ENCODE results near the gene MTHFSD.
"Not testable (repeated sequence)": the region's sequence is repeated elsewhere in the genome, so short reads cannot be mapped to it uniquely, and the experiment has no call there.

MTHFSD gene

GRCh38 chr16:86554917-86555703 is at the start of gene MTHFSD:
Gene MTHFSD, minus strand, starts transcription at chr16:86555235. Its CDS starts 51 bp downstream, at chr16:86555184.
- in situ Hi-C loops (cut with MboI; ENCODE audit: low sequenced_read_pairs): loop anchor here (25.0 kb wide), 1 partner anchor 732 kb away; no protein-coding TSS in a partner anchor

DNA sequence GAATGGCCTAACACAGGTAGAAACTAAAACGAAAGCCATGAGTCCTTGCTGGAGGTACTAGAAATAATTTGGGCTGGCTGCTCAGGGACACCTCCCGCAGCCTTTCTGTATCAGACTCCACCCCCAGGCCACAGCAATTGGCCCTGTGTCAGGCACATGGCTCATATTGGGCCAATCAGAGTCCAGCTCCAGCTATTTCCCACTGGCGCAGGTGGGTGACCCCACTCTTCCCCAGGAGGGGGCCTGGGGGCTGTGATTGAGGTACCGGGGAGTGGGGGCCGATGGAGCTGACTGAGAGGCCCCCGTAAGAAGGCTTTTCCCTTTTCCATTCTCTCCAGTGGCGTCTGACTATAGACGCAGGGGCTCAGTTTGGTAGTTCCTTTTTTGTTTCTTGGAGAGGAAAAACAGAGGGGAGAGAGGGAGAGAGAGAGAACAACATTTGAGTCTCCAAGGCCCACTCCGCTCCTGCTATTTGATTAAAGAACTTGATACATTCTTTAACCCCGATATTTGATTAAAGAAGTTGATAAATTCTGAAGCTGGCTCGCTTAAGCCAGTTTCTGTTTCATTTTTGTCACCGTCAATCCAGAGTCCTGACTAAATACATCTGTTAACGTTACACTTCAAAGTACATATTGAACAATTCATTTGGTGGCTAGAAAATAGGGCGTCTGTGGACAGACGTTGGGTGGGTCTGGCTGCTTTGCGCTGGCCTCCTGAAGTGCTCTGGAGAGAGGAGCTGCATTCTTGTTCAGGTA is 49.6 kb upstream of the MTHFSD start:
- in situ Hi-C loops (cut with MboI; ENCODE audit: low sequenced_read_pairs): no loop called here

GRCh38 chr16:86602521-86602920 is 47.5 kb upstream of the MTHFSD start:
- in situ Hi-C loops (cut with MboI; ENCODE audit: low sequenced_read_pairs): no loop called here

DNA sequence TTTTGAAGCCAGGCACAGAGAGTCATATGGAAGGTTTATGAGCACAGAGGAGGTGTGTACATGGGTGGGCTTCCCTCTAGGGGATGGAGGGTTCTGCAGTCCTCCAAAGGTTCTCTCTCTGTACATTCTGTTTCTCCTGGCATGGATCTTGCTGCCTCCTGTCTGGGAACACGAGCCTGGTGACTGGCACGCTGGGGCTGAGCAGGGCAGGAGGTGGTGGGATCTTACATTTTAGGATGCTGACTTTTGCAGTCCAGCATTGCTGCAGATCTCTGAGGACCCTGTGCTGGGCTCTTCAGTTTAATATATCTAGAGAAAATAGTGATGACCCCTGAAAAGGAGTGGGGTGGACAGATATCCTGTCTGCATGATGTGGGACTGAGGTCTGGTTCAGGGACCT is 46.3 kb upstream of the MTHFSD start:
- in situ Hi-C loops (cut with MboI; ENCODE audit: low sequenced_read_pairs): no loop called here

DNA sequence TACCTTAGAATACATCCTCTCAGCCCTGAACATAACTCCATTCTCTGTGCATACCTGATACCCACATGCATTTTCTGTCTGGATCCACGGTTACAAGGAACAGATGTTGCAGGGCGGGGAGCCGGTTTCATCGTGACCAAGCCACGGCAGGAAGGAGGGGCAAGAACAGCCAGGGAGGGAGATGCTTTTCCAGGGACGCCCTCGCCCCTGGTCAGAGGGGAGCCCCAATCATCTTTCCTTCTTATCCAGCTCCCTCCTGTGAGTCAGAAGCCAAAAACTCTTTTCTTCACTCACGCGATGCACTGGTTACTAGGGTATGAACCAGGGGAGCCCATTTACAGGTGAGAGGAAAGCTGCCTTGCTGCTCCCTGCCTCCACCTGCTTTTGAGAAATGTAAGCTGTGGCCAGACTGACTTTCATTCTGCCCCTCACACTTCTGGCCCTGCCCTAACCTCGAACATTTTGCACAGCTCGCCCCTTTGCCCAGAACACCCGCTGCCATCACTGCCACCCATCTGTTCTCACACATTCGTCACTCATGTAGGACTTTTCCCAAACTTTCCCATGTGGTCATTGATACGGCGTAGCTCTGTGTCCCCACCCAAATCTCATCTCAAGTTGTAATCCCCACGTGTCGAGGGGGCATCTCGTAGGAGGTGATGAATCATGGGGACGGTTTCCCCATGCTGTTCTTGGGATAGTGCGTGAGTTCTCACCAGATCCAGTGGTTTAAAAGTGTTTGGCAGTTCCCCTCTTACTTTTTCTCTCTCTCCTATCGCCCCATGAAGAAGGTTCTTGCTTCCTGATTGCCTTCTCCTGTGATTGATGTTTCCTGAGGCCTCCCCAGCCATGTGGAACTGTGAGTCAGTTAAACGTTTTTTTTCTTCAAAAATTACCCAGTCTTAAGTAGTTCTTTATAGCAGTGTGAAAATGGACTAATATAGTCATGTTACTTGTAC is 43.9 kb upstream of the MTHFSD start:
- in situ Hi-C loops (cut with MboI; ENCODE audit: low sequenced_read_pairs): no loop called here

DNA sequence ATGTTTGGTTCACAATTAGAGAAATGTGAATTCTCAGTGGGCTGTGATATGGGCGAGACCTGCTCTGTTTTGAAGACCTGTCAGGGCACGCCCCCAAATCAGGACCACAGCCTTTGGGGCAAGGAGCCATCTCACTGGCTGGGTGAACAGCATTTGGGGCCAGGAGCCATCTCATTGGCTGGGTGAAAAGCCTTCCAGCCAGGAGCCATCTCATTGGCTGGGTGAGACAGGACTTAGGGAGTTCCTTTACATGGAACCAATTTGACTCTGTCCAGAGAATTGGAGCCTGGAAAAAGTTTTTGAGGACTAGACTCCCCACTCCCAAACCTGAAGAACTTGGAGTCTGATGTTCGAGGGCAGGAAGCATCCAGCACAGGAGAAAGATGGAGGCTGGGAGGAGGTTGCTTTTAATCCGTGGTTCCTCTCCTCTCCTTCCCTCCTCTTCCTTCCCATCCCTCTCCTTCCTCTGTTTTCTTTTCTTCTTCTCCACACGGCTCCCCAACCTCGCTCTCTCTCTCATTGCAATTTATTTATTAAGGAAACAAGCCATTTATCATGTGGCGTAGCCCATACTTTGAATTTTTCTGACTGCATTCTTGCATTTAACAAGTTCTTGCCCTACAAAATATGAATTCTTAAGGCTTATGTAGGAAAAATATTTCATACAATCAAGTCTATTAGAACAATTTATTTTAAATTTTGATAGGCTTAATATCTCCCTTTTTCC is 43.0 kb upstream of the MTHFSD start:
- in situ Hi-C loops (cut with MboI; ENCODE audit: low sequenced_read_pairs): no loop called here

- in situ Hi-C loops (cut with MboI; ENCODE audit: low sequenced_read_pairs): no loop called here
Measured at GRCh38 chr16:86597126-86597879, 42.3 kb upstream of the MTHFSD start.

GRCh38 chr16:86595983-86596605 is 41.1 kb upstream of the MTHFSD start:
- in situ Hi-C loops (cut with MboI; ENCODE audit: low sequenced_read_pairs): no loop called here

DNA sequence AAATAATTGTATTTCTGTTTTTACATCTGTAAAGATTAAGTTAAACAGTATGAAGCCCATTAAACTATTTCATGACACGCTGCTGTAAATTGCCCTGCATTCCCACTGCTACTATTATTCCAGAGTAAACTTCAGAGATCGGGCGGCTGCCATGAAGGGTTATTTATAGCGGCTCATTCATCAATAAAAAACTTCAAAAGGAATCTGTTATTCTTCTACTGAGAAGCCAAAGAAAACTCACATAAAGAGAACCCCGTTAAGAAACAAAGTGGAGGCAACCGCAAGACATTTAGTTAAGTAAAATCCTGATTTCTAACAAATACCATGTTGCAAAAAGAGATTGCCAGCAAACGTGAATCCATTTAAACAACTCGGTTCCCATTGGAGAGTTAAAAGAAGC is 39.7 kb upstream of the MTHFSD start:
- in situ Hi-C loops (cut with MboI; ENCODE audit: low sequenced_read_pairs): no loop called here

DNA sequence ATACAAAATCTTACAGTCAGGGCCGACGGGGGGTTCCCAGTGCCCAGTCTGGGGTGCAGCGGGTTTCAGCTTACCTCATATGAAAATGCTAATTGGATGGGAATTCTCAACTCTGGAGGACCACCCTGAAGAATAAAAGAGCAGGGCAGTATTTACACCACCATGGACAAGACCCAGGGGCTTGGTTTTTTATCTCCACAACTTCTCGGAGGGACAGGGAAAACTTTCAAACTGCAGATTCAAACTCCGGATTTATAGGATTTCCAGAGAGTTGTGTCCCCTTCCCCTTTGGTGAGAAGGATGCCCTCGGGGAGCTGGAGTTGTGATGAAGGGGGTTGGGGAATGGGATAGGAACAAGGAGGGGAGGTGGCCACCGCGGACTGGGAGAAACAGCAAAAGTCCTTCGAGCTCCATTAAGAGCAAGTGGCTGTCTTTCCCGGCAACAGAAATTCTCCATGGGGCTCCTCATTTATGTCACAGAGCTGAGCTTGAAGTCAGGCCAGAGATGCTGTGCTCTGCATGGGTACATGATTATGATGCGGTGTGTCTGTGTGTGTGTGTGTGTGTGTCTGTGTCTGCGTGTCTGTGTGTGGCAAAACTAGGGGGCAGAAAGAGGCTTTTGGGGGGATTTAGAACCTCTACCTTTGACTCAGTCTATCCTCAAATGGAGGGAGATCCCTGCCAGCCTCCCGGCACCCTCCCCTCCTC is 39.0 kb upstream of the MTHFSD start:
- in situ Hi-C loops (cut with MboI; ENCODE audit: low sequenced_read_pairs): no loop called here

DNA sequence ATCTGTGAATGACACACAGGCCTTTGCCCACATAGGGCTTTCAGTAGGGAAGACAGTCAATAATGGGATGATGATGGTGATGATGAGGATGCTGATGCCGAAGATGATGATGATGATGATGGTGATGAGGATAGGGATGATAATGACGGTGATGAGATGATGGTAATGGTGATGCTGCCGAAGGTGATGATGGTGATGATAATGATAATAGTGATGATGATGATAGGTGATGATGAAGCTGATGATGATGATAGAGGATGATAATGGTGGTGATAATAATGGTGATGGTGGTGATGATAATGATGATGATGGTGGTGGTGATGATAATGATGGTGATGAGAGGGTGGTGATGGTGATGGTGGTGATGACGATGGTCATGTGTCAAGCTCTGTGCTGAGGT is 36.2 kb upstream of the MTHFSD start:
- in situ Hi-C loops (cut with MboI; ENCODE audit: low sequenced_read_pairs): no loop called here

DNA sequence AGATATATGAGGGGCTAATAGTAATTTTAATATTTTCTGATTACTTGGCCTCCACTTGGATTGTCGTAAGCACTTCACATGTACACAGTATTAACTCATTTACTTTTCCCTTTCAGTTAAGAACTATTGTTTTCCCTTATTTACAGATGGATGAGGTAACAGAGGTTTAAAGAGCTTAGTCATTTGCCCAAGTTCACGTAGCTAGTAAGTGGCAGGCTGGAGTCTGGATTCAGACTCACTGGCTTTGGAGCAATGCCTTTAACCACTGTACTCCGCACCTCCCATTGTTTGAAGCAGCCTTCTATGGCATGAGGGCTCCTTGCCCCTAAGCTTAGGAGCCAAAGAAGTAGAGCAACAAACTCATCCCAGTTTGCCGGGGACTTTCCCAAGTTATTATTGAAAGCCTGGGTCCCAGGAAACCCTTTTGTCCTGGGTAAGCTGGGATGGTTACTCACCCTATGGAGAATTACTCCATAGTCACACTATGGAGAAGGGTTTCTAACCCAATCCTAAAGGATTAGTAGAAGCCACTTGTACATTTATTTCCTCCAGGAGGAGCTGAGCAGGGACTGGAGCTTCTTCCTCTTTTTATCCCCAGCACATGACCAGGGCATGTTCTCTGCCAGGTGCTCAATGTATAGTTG is 35.6 kb upstream of the MTHFSD start:
- in situ Hi-C loops (cut with MboI; ENCODE audit: low sequenced_read_pairs): no loop called here

GRCh38 chr16:86587955-86588354 is 32.9 kb upstream of the MTHFSD start:
- in situ Hi-C loops (cut with MboI; ENCODE audit: low sequenced_read_pairs): not testable (repeated sequence)

DNA sequence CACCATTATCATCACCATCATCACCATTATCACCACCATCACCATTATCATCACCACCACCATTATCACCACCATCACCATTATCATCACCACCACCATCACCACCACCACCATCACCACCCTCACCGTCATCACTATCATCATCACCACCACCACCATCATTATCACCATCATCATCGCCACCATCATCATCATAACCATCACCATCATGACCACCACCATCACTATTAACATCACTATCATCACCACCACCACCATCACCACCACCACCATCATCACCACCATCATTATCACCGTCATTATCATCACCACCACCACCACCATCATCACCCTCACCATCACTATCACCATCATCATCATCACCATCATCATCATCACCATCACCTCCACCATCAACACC is 32.5 kb upstream of the MTHFSD start:
- in situ Hi-C loops (cut with MboI; ENCODE audit: low sequenced_read_pairs): no loop called here

DNA sequence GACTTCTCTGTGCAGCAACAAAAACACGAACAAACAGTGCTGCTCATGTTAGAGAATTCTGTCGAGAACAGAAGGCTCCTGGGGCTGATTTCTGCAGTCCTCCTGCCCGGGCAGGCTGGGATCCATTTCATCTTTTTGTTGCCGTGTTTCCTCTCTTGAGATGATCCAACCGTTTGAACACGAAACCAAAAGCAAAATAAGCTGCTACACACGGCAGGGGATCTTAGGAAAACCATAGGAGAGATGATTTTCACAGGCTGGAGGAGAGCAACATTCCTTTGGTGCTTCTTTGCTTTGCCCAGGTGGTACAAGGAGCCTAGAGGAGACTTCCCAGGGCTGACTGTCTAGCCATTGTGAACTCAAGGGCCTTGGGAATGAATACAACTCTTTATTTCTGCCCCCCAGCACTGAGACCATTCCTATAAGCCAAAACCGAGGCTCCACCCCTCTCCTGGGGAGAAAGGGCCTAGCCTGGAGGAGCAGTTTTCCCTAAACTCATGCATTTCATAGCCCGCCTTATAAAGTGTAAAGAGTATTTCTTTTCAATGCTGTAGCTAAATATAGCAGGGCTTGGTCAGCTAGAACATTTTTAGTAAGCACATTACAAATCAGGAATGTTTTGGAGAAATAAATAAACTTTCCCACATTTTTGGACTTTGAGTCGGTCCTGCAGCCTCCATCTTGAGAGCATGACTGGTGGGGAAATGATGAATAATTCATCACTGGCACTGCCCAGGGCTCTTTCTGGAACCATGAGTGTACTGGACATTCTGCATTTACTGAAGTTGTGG is 31.0 kb upstream of the MTHFSD start:
- in situ Hi-C loops (cut with MboI; ENCODE audit: low sequenced_read_pairs): no loop called here

DNA sequence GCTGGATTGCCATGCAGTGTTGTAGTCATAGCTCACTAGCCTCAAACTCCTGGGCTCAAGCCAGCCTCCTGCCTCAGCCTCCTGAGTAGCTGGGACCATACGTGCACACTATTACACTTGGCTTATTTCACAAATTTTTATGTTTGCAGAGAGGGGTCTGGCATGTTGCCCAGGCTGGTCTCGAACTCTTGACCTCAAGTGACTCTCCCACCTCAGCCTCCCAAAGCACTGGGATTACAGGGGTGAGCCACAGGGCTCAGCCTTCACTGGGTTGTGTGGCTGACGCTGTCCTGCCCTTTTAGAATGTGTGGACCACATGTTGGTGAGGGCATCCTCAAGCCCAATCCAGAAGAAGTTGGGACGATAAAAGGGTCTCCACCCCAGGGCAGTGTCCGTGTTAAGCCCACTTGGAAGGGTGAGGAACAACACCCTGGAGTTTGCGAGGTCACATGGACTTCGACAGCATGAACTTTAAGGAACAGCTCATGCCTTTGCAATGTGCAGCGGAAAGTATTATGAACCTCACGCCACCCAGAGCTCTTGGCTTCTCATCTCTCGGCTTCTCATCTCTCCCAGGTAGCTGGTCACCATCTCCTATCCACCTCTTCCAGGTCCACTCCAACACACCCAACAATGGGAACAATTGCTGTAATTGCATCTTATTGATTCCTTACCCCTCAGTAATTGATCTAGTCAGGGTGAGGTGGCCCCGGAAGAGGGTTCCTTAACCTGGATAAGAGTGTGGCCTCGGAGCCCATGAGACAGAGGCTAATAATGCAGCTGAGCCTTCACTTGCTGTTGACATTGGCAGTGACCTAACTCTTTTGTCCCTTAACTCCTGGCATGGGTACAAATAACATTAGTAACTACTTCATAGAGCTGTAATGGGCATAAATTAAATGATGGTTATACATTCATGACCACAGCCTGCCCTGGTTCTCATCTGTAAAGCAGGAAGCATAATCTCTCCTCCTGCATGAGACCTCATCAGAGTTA is 30.0 kb upstream of the MTHFSD start:
- in situ Hi-C loops (cut with MboI; ENCODE audit: low sequenced_read_pairs): no loop called here

Measured in HL-60/S4 (cell line).